ENCODE measurements around the gene RALGDS.
"Not testable (repeated sequence)": the region's sequence is repeated elsewhere in the genome, so short reads cannot be mapped to it uniquely, and the experiment has no call there.

RALGDS gene

GRCh38 chr9:133100506-133101355 is 20.3 kb downstream of the RALGDS start:
- ChIA-PET CTCF (interaction anchor here (2.0 kb wide), 1 partner anchor 43 kb away, joined by 11 read pairs; no protein-coding TSS in a partner anchor), POLR2A (no interaction called here)
- TF ChIP-seq BHLHE40 (IDR thresholded peaks at IDR 0.05; ENCODE audit: borderline replicate concordance) (no peak), FOXK2 (IDR thresholded peaks at IDR 0.05) (no peak), FOXM1 (IDR thresholded peaks at IDR 0.05; ENCODE audit: borderline replicate concordance) (no peak), NFRKB (IDR thresholded peaks at IDR 0.05) (no peak), PKNOX1 (IDR thresholded peaks at IDR 0.05) (no peak), TARDBP (IDR thresholded peaks at IDR 0.05) (no peak), SP1 (IDR thresholded peaks at IDR 0.05) (no peak), ELF4 (IDR thresholded peaks at IDR 0.05) (no peak), LEF1 (IDR thresholded peaks at IDR 0.05; ENCODE audit: borderline replicate concordance) (no peak), L3MBTL2 (conservative IDR thresholded peaks at IDR 0.05) (no peak), SUZ12 (IDR thresholded peaks at IDR 0.05) (no peak), FOXA1 (IDR thresholded peaks at IDR 0.05) (no peak), CTBP1 (IDR thresholded peaks at IDR 0.05; ENCODE audit: borderline replicate concordance) (no peak)
- DNase-seq (ENCODE audit: extremely low spot score): no peak

GRCh38 chr9:133099726-133100505 is 21.1 kb downstream of the RALGDS start:
- ChIA-PET POLR2A (no interaction called here), CTCF (no interaction called here)
- DNase-seq (ENCODE audit: extremely low spot score): no peak
- TF ChIP-seq NFRKB (IDR thresholded peaks at IDR 0.05) (no peak), ELF4 (IDR thresholded peaks at IDR 0.05) (no peak), L3MBTL2 (conservative IDR thresholded peaks at IDR 0.05) (no peak), LEF1 (IDR thresholded peaks at IDR 0.05; ENCODE audit: borderline replicate concordance) (no peak), HDGF (IDR thresholded peaks at IDR 0.05; ENCODE audit: borderline replicate concordance) (no peak), SP1 (IDR thresholded peaks at IDR 0.05) (no peak)

- no peak for TF ChIP-seq FOXA1 (IDR thresholded peaks at IDR 0.05)
- no peak for TF ChIP-seq SUZ12 (IDR thresholded peaks at IDR 0.05)
- no peak for TF ChIP-seq NFRKB (IDR thresholded peaks at IDR 0.05)
- TF ChIP-seq ELF4 (IDR thresholded peaks at IDR 0.05): no peak
- no peak for TF ChIP-seq LEF1 (IDR thresholded peaks at IDR 0.05; ENCODE audit: borderline replicate concordance)
- POLR2A ChIA-PET: interaction anchor here (0.6 kb wide), 1 partner anchor 227 kb away, joined by 3 read pairs; no protein-coding TSS in a partner anchor
- CTCF ChIA-PET: no interaction called here
- no peak for DNase-seq (ENCODE audit: extremely low spot score)
Measured at GRCh38 chr9:133098871-133099270, 22.2 kb downstream of the RALGDS start.

GRCh38 chr9:133098104-133098754 is 22.8 kb downstream of the RALGDS start:
- ChIA-PET POLR2A (no interaction called here), CTCF (no interaction called here)
- DNase-seq (ENCODE audit: extremely low spot score): no peak
- TF ChIP-seq CTBP1 (IDR thresholded peaks at IDR 0.05; ENCODE audit: borderline replicate concordance): no peak
- TF ChIP-seq NFRKB (IDR thresholded peaks at IDR 0.05): no peak
- TF ChIP-seq LEF1 (IDR thresholded peaks at IDR 0.05; ENCODE audit: borderline replicate concordance): no peak
- no peak for TF ChIP-seq ZNF384 (IDR thresholded peaks at IDR 0.05)
- no peak for TF ChIP-seq SP1 (IDR thresholded peaks at IDR 0.05)
- no peak for TF ChIP-seq FOXA1 (IDR thresholded peaks at IDR 0.05)
- TF ChIP-seq PKNOX1 (IDR thresholded peaks at IDR 0.05): no peak
- TF ChIP-seq L3MBTL2 (conservative IDR thresholded peaks at IDR 0.05): no peak
- no peak for TF ChIP-seq HDGF (IDR thresholded peaks at IDR 0.05; ENCODE audit: borderline replicate concordance)
- no peak for TF ChIP-seq SUZ12 (IDR thresholded peaks at IDR 0.05)
- no peak for TF ChIP-seq TARDBP (IDR thresholded peaks at IDR 0.05)
- TF ChIP-seq ELF4 (IDR thresholded peaks at IDR 0.05): no peak
- no peak for TF ChIP-seq BHLHE40 (IDR thresholded peaks at IDR 0.05; ENCODE audit: borderline replicate concordance)
- TF ChIP-seq FOXM1 (IDR thresholded peaks at IDR 0.05; ENCODE audit: borderline replicate concordance): no peak
- TF ChIP-seq ARNT (IDR thresholded peaks at IDR 0.05): no peak
- TF ChIP-seq FOXK2 (IDR thresholded peaks at IDR 0.05): no peak

- no peak for DNase-seq (ENCODE audit: extremely low spot score)
- CTCF ChIA-PET: interaction anchor here (0.7 kb wide), 1 partner anchor 35 kb away, joined by 3 read pairs; no protein-coding TSS in a partner anchor
Measured at GRCh38 chr9:133094842-133095393, 26.1 kb downstream of the RALGDS start.

GRCh38 chr9:133094351-133094750 is 26.7 kb downstream of the RALGDS start:
- POLR2A ChIA-PET; DNase-seq (ENCODE audit: extremely low spot score): not testable (repeated sequence)
- CTCF ChIA-PET: interaction anchor here (0.7 kb wide), 1 partner anchor 34 kb away, joined by 3 read pairs; no protein-coding TSS in a partner anchor

More at GRCh38 chr9:133094842-133095393, 26.1 kb downstream of the RALGDS start:
- TF ChIP-seq FOXM1 (IDR thresholded peaks at IDR 0.05; ENCODE audit: borderline replicate concordance): no peak
- 0 out of 2 replicates have a peak, but pooled peaks have one; percentile 5 for TF ChIP-seq PKNOX1 (IDR thresholded peaks at IDR 0.05)
- POLR2A ChIA-PET: no interaction called here

Measured in HEK293T (cell line).